ENCODE measurements around the gene SLC2A8. TPM values are rescaled to one million over a fixed set of nuclear protein-coding genes. Genes with fewer than 3 reads are reported as not detected.

SLC2A8 gene
- 26.4 TPM in 2 replicates for polyA plus RNA-seq (2014; cell fraction: cytosol; rRNA removed)
- 65.9 and 66.7 TPM in 2 replicates for polyA plus RNA-seq (2014; cell fraction: nucleus; rRNA removed)

GRCh38 chr9:127396808-127397645 lies at the start of gene SLC2A8:
Gene SLC2A8 (plus strand): TSS chr9:127397169. CDS start chr9:127397231, 62 bp downstream.
- peak; percentile 100 for DNase-seq (ENCODE audit: low spot score)

GRCh38 chr9:127347831-127348776 lies 48.9 kb upstream of the SLC2A8 start:
- peak; percentile 30 for DNase-seq (ENCODE audit: low spot score)

- no peak for DNase-seq (ENCODE audit: low spot score)
Measured at GRCh38 chr9:127349483-127350113, 47.4 kb upstream of the SLC2A8 start.

- peak; percentile 92 for DNase-seq (ENCODE audit: low spot score)
Measured at GRCh38 chr9:127351182-127352166, 45.5 kb upstream of the SLC2A8 start.

GRCh38 chr9:127353882-127354281 lies 43.1 kb upstream of the SLC2A8 start:
- DNase-seq (ENCODE audit: low spot score): no peak

- no peak for DNase-seq (ENCODE audit: low spot score)
Measured at GRCh38 chr9:127356906-127357305, 40.1 kb upstream of the SLC2A8 start.

- DNase-seq (ENCODE audit: low spot score): peak; percentile 75
Measured at GRCh38 chr9:127358023-127358535, 38.9 kb upstream of the SLC2A8 start.

- DNase-seq (ENCODE audit: low spot score): no peak
Measured at GRCh38 chr9:127358770-127359169, 38.2 kb upstream of the SLC2A8 start.

GRCh38 chr9:127360250-127360649 lies 36.7 kb upstream of the SLC2A8 start:
- no peak for DNase-seq (ENCODE audit: low spot score)

- no peak for DNase-seq (ENCODE audit: low spot score)
Measured at GRCh38 chr9:127360829-127361228, 36.1 kb upstream of the SLC2A8 start.

GRCh38 chr9:127361561-127361960 lies 35.4 kb upstream of the SLC2A8 start:
- DNase-seq (ENCODE audit: low spot score): no peak

GRCh38 chr9:127362829-127363228 lies 34.1 kb upstream of the SLC2A8 start:
- DNase-seq (ENCODE audit: low spot score): no peak

GRCh38 chr9:127365461-127365860 lies 31.5 kb upstream of the SLC2A8 start:
- no peak for DNase-seq (ENCODE audit: low spot score)

- DNase-seq (ENCODE audit: low spot score): no peak
Measured at GRCh38 chr9:127366594-127366993, 30.4 kb upstream of the SLC2A8 start.

- DNase-seq (ENCODE audit: low spot score): no peak
Measured at GRCh38 chr9:127368852-127369402, 28.0 kb upstream of the SLC2A8 start.

GRCh38 chr9:127369428-127369827 lies 27.5 kb upstream of the SLC2A8 start:
- DNase-seq (ENCODE audit: low spot score): no peak

GRCh38 chr9:127370147-127370579 lies 26.8 kb upstream of the SLC2A8 start:
- no peak for DNase-seq (ENCODE audit: low spot score)

GRCh38 chr9:127370672-127371648 lies 26.0 kb upstream of the SLC2A8 start:
- DNase-seq (ENCODE audit: low spot score): no peak

GRCh38 chr9:127380479-127380878 lies 16.5 kb upstream of the SLC2A8 start:
- DNase-seq (ENCODE audit: low spot score): no peak

All from SK-N-DZ (cell line).